ENCODE data around the gene DHX32.

The DHX32 gene

DNA sequence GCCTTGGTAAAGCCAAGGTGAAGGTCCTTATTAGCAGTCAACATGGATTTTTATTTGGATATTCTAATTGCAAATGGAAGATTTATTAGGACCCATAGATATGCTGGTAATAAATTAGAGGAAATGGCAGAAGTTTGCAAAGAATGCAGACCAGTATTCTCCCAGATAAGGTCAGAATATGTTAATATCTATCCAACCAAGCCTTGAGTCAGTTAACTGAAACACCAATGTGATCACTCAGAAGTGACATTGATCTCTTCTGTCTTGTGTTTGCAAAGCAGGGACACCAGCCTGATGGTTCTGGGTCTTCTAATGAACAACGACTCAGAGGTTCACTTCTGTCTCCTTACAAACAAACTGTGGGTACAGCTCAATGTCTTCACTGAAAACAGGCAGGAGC, 79.5 kb downstream of the DHX32 start:
- no peak for DNase-seq

- no peak for DNase-seq
These were observed 81.5 kb downstream of the DHX32 start for GRCh38 chr10:125799451-125800182.

DNA sequence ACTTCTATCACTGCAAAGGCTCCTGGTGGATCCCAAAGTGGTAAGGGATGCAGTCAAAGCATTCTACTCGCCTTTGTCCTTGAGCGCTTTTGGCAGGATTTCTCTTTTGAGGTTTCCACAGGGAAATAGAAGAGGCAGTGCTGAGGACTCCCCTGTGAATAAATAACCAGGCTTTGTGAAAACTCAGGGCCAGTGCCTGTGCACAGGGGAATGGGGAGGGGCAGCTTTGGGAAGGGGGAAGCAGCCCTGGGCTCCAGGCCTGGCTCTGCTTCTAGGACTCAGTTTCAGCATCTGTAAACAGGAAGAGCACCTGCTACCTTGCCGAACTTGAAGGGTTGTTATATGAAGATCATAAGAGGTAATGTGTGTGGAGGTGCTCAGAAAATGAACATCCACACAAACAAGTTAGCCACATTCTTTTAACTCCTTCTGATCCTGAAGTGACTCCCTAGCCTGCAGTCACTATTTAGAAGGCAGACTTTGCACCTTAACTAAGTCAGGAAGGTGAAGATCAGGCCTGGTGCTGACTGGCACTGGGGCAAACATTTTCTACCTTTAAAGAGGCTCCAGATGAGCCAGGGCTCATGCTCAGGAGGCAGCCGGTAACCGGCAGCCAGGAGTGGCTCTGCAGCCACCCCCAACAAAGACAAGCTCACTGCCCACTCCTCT, 83.0 kb downstream of the DHX32 start:
- DNase-seq: no peak

- no peak for DNase-seq
These were observed 83.7 kb downstream of the DHX32 start for GRCh38 chr10:125797424-125797823.

- no peak for DNase-seq
These were observed 85.4 kb downstream of the DHX32 start for GRCh38 chr10:125795637-125796190.

DNA sequence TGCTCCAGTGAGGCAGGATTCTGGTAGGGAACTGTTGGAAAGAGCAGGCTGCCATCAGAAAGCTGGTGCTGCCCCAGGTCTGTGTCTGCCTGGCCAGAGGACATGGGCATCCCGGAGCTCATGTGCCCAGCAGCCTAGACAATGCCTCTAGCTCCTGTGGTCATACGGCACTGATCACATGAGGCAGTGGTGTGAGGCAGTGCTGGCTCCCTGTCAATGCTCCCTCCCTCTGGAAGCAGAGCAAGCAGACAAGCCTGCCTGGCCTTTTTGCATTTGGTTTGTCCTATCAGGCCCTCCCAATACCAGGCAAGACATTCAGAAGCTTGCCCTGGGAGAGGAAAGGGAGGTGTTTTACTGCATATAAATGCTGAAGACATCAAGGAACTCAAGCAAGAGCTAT, 86.0 kb downstream of the DHX32 start:
- no peak for DNase-seq

DNA sequence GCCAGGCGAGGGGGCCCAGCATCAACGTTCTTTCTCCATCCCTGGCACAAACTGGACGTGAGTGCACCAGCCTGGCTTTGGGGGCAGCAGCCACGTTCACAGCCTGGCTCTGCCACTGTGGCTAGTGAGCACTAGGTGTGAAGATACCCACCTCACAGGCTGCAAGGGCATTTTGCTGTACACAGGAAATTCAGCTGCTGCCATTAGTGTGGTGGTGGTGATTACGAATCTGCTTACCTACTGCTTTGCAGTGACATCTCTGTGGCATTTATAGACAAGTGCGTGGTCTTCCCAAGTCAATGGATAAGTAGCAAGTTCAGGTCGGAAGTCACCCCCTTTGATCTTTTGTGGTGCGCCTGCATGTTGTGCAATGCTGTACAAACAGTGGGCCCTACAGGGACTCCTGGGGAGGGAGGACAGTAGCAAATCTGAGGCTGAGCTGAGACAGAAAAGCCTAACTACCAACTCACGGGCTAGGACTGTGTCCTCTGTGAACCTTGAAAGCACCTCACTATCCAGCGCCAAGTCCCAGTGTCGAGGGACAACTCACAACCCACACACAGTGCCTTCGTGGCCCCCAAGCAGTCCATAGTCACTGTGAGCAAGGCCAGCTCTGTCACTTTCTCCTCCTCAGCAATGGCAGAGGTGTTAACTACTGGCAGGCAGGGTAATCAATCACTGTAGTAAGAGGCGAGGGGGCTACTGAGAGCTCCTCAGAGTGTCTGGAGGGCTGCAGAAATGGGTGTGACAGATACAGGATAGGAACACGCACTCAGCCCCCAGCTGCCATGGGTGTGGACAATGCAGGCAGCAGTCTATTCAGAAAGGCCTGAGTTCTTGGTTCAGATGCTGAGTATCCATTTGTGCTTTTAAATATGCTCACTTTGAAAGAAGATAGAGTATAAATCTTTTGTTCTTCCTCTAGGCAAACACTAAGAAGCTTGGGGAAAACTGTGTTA, 88.5 kb downstream of the DHX32 start:
- no peak for DNase-seq

DNA sequence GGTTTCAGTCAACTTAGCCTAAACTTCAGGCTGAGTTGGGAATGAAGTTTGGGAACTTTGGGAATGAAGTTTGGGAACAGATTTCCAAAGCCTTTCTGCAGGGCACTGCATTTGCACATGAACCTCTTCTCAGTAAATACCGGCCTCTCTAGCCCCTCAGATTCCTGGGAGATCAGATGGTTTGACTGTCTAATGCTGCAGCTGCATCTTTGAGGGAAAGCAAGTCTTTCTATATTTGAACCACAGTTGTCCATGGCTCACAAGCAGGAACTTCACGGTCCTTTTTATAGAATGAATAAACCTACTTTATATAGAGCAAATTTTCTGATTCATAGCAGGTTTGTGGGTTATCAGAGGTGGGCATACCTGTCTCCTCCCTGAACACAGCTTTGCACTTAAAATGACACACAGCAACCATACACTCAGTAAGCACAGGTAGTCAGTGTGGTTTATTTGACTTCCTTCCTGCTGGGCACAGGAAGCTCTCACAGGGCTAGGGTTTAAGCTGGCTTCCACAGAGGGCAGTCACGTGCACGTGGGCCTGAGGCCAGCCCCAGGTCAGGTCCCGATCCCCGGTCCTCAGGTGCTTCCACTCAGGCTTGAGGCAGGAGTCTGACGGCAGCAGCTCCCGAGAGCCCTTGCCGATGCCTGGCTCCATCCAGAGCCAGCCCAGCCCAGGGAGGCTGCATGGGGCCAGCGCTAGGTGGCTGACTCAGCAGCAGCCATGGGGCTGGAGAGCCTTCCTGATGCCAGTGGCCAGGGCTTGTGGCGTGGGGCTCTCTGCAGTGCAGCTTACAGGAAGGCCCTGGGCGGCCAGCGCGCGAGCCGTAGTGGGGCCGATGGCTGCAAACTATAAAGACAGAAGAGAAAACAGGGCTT, 92.7 kb downstream of the DHX32 start:
- DNase-seq: no peak

Data from Kasumi-1 (cell line).